Neural progenitor cell (in vitro differentiated cells): Measurements from ENCODE around the gene XPNPEP2. TPM values are rescaled to one million over a fixed set of nuclear protein-coding genes. Genes with fewer than 3 reads are reported as not detected.

ENCODE experiments used
- DNase-seq: peaks from one replicate; pipeline ENCODE4 v3.0.0-alpha.2; 2016; ENCODE audit warnings: low spot score
- H2AFZ ChIP-seq: fragments of 200-600 bp; sonication (generic); replicated peaks from 2 replicates; pipeline ENCODE4 v1.6.1; 2016; ENCODE audit warnings: antibody characterized with exemption
- H3F3A ChIP-seq: fragments of 200-600 bp; sonication (generic); 2 replicates; pipeline ENCODE4 v1.6.1; 2016; ENCODE audit warnings: antibody characterized with exemption, low read depth
- H3K27ac ChIP-seq: fragments of 200-600 bp; sonication (generic); 2 replicates; pipeline ENCODE4 v1.5.1; 2016; ENCODE audit warnings: mild to moderate bottlenecking
- H3K27me3 ChIP-seq: fragments of 200-600 bp; sonication (generic); 2 replicates; pipeline ENCODE4 v1.6.1; 2016; ENCODE audit warnings: mild to moderate bottlenecking, moderate library complexity
- H3K36me3 ChIP-seq: fragments of 200-600 bp; sonication (generic); 2 replicates; pipeline ENCODE4 v1.5.1; 2016
- H3K4me1 ChIP-seq: fragments of 200-600 bp; sonication (generic); 2 replicates; pipeline ENCODE4 v1.6.1; 2016; ENCODE audit warnings: mixed run types
- H3K4me2 ChIP-seq: fragments of 200-600 bp; sonication (generic); 2 replicates; pipeline ENCODE4 v1.6.1; 2016
- H3K4me3 ChIP-seq: fragments of 200-600 bp; sonication (generic); 2 replicates; pipeline ENCODE4 v1.5.1; 2016
- H3K79me2 ChIP-seq: fragments of 200-600 bp; sonication (generic); 2 replicates; pipeline ENCODE4 v1.6.1; 2016; ENCODE audit warnings: low read depth
- H3K9ac ChIP-seq: fragments of 200-600 bp; sonication (generic); 2 replicates; pipeline ENCODE4 v1.6.1; 2016
- H3K9me3 ChIP-seq: fragments of 200-600 bp; sonication (generic); 2 replicates; pipeline ENCODE4 v1.5.1; 2016; ENCODE audit warnings: low read depth
- H4K20me1 ChIP-seq: fragments of 200-600 bp; sonication (generic); 2 replicates; pipeline ENCODE4 v1.6.1; 2016; ENCODE audit warnings: low read depth
- H3K27ac Mint-ChIP-seq: 3 replicates; pipeline ENCODE4 v1.8.0; 2021; ENCODE audit warnings: mixed read lengths
- H3K27me3 Mint-ChIP-seq: 2 replicates; pipeline ENCODE4 v1.8.0; 2022; ENCODE audit warnings: low read depth, mild to moderate bottlenecking, inconsistent platforms, moderate library complexity, mixed read lengths; ENCODE audit not compliant: insufficient read depth
- H3K36me3 Mint-ChIP-seq: 3 replicates; pipeline ENCODE4 v1.8.0; 2021; ENCODE audit warnings: mixed read lengths
- H3K4me1 Mint-ChIP-seq: 3 replicates; pipeline ENCODE4 v1.8.0; 2021; ENCODE audit warnings: mixed read lengths
- H3K4me3 Mint-ChIP-seq: 3 replicates; pipeline ENCODE4 v1.8.0; 2021; ENCODE audit warnings: mild to moderate bottlenecking, moderate library complexity, mixed read lengths
- H3K9me3 Mint-ChIP-seq: 3 replicates; pipeline ENCODE4 v1.8.0; 2020; ENCODE audit warnings: mixed read lengths
- CTCF ChIP-seq: fragments of 200-600 bp; sonication (generic); IDR thresholded peaks from 2 replicates; pipeline ENCODE4 v1.5.1; 2017; ENCODE audit warnings: antibody characterized with exemption, mild to moderate bottlenecking
- EZH2 ChIP-seq: fragments of 200-600 bp; sonication (generic); IDR thresholded peaks from 2 replicates; pipeline ENCODE4 v1.6.1; 2017; ENCODE audit warnings: antibody characterized with exemption, mild to moderate bottlenecking, moderate library complexity
- EZH2phosphoT487 ChIP-seq: fragments of 200-600 bp; sonication (generic); IDR thresholded peaks from 2 replicates; pipeline ENCODE4 v1.6.1; 2017; ENCODE audit warnings: antibody characterized with exemption
- total RNA-seq: library from RNA; depleted of rRNA; stranded (reverse); fragments of >200 nt; gene quantifications from 2 replicates; pipeline ENCODE4 v1.2.3, GENCODE V29; 2015; ENCODE audit warnings: low replicate concordance

XPNPEP2 gene
- total RNA-seq, 1 donor from 2014 or later: 1.7 TPM

- Mint-ChIP-seq H3K27ac (no peak overlapping the region), H3K9me3 (peaks cover 2% of the 10 kb centered on the region), H3K36me3 (no peaks in the 10 kb centered on the region), H3K4me1 (no peaks in the 10 kb centered on the region), H3K27me3 (peaks cover 4% of the 10 kb centered on the region), H3K4me3 (no peak overlapping the region)
- no peak overlapping the region for H3K4me2 ChIP-seq
- no peak for TF ChIP-seq CTCF
- no peak for TF ChIP-seq EZH2
- no peak for TF ChIP-seq EZH2phosphoT487
- H2AFZ ChIP-seq: no peak overlapping the region
- no peak for DNase-seq
- H4K20me1 ChIP-seq: no peaks in the 10 kb centered on the region
- no peaks in the 10 kb centered on the region for H3K36me3 ChIP-seq
- H3F3A ChIP-seq: no peaks in the 10 kb centered on the region
- H3K9ac ChIP-seq: no peak overlapping the region
- H3K9me3 ChIP-seq: no peaks in the 10 kb centered on the region
- no peak overlapping the region for H3K4me3 ChIP-seq
- no peaks in the 10 kb centered on the region for H3K27me3 ChIP-seq
- H3K4me1 ChIP-seq: no peaks in the 10 kb centered on the region
- H3K27ac ChIP-seq: no peak overlapping the region
- no peaks in the 10 kb centered on the region for H3K79me2 ChIP-seq
These were observed 7.6 kb upstream of the XPNPEP2 start for GRCh38 chrX:129731228-129731627.

GRCh38 chrX:129732857-129733256 lies 5.9 kb upstream of the XPNPEP2 start:
- no peak for DNase-seq
- H3K36me3 Mint-ChIP-seq: no peaks in the 10 kb centered on the region
- H3K4me1 ChIP-seq: no peaks in the 10 kb centered on the region
- H3K9me3 Mint-ChIP-seq: peaks cover 2% of the 10 kb centered on the region
- H3K79me2 ChIP-seq: no peaks in the 10 kb centered on the region
- H3K9me3 ChIP-seq: no peaks in the 10 kb centered on the region
- H3K36me3 ChIP-seq: no peaks in the 10 kb centered on the region
- H3K4me1 Mint-ChIP-seq: peaks cover under 1% of the 10 kb centered on the region
- H3F3A ChIP-seq: no peaks in the 10 kb centered on the region
- H4K20me1 ChIP-seq: no peaks in the 10 kb centered on the region
- no peak overlapping the region for H3K4me3 ChIP-seq
- H2AFZ ChIP-seq: no peak overlapping the region
- no peak for TF ChIP-seq EZH2phosphoT487
- no peak for TF ChIP-seq EZH2
- TF ChIP-seq CTCF: no peak
- H3K27me3 ChIP-seq: no peaks in the 10 kb centered on the region
- H3K4me3 Mint-ChIP-seq: no peak overlapping the region
- H3K4me2 ChIP-seq: no peak overlapping the region
- no peak overlapping the region for H3K27ac ChIP-seq
- H3K27ac Mint-ChIP-seq: peak overlapping the region; percentile 36
- H3K27me3 Mint-ChIP-seq: peaks cover 6% of the 10 kb centered on the region
- no peak overlapping the region for H3K9ac ChIP-seq

GRCh38 chrX:129733335-129733734 lies 5.4 kb upstream of the XPNPEP2 start:
- no peaks in the 10 kb centered on the region for H3K27me3 ChIP-seq
- no peaks in the 10 kb centered on the region for H4K20me1 ChIP-seq
- H3K9me3 ChIP-seq: no peaks in the 10 kb centered on the region
- TF ChIP-seq EZH2 (no peak), CTCF (no peak), EZH2phosphoT487 (no peak)
- Mint-ChIP-seq H3K27ac (no peak overlapping the region), H3K4me3 (no peak overlapping the region), H3K4me1 (peaks cover 6% of the 10 kb centered on the region), H3K9me3 (peaks cover 2% of the 10 kb centered on the region), H3K36me3 (no peaks in the 10 kb centered on the region), H3K27me3 (peaks cover 10% of the 10 kb centered on the region)
- no peak overlapping the region for H3K4me2 ChIP-seq
- H3K4me3 ChIP-seq: no peak overlapping the region
- DNase-seq: no peak
- H2AFZ ChIP-seq: no peak overlapping the region
- H3K27ac ChIP-seq: no peak overlapping the region
- H3K36me3 ChIP-seq: no peaks in the 10 kb centered on the region
- H3K9ac ChIP-seq: no peak overlapping the region
- H3K79me2 ChIP-seq: no peaks in the 10 kb centered on the region
- no peaks in the 10 kb centered on the region for H3K4me1 ChIP-seq
- H3F3A ChIP-seq: no peaks in the 10 kb centered on the region
